ENCODE data around the gene TRIO.
"Not testable (repeated sequence)": the region's sequence is repeated elsewhere in the genome, so short reads cannot be mapped to it uniquely, and the experiment has no call there.

Gene TRIO

GRCh38 chr5:14142827-14143545, at the start of gene TRIO:
Gene TRIO, plus strand, starts transcription at chr5:14143342. Its CDS starts 384 bp downstream, at chr5:14143726.
- peak; percentile 94 for DNase-seq

GRCh38 chr5:14097380-14097779, 45.8 kb upstream of the TRIO start:
- not testable (repeated sequence) for DNase-seq

- no peak for DNase-seq
Measured at GRCh38 chr5:14097998-14098471, 45.1 kb upstream of the TRIO start.

GRCh38 chr5:14100281-14100680, 42.9 kb upstream of the TRIO start:
- DNase-seq, result no peak

GRCh38 chr5:14101922-14102321, 41.2 kb upstream of the TRIO start:
- no peak for DNase-seq

- DNase-seq, result no peak
Measured at GRCh38 chr5:14102666-14103065, 40.5 kb upstream of the TRIO start.

GRCh38 chr5:14105718-14106410, 37.3 kb upstream of the TRIO start:
- DNase-seq, result no peak

- DNase-seq, result no peak
Measured at GRCh38 chr5:14107536-14107935, 35.6 kb upstream of the TRIO start.

GRCh38 chr5:14108170-14108996, 34.8 kb upstream of the TRIO start:
- no peak for DNase-seq

- no peak for DNase-seq
Measured at GRCh38 chr5:14109041-14109747, 33.9 kb upstream of the TRIO start.

GRCh38 chr5:14109771-14110170, 33.4 kb upstream of the TRIO start:
- DNase-seq, result no peak

- DNase-seq, result no peak
Measured at GRCh38 chr5:14110196-14110595, 32.9 kb upstream of the TRIO start.

GRCh38 chr5:14110680-14111079, 32.5 kb upstream of the TRIO start:
- no peak for DNase-seq

GRCh38 chr5:14112998-14113652, 30.0 kb upstream of the TRIO start:
- DNase-seq, result no peak

GRCh38 chr5:14114615-14115251, 28.4 kb upstream of the TRIO start:
- no peak for DNase-seq

- DNase-seq, result no peak
Measured at GRCh38 chr5:14115323-14115895, 27.7 kb upstream of the TRIO start.

- DNase-seq, result no peak
Measured at GRCh38 chr5:14118551-14119320, 24.4 kb upstream of the TRIO start.

- no peak for DNase-seq
Measured at GRCh38 chr5:14120176-14120575, 23.0 kb upstream of the TRIO start.

- no peak for DNase-seq
Measured at GRCh38 chr5:14121552-14121951, 21.6 kb upstream of the TRIO start.

GRCh38 chr5:14122089-14122488, 21.1 kb upstream of the TRIO start:
- DNase-seq, result no peak

- no peak for DNase-seq
Measured at GRCh38 chr5:14123551-14123950, 19.6 kb upstream of the TRIO start.

All from activated CD8-positive, alpha-beta memory T cell treated with anti-CD3 and anti-CD28 coated beads for 24 hours (primary cell).